HPDE6-E6E7 (cell line): Measurements from ENCODE around the gene MINAR2.

Source experiments
- DNase-seq: peaks from one replicate; pipeline ENCODE4 v3.0.0; 2011; ENCODE audit warnings: missing footprints; ENCODE audit errors: extremely low spot score

The MINAR2 gene, protein sequence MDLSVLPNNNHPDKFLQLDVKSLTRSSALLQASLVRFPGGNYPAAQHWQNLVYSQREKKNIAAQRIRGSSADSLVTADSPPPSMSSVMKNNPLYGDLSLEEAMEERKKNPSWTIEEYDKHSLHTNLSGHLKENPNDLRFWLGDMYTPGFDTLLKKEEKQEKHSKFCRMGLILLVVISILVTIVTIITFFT

DNA sequence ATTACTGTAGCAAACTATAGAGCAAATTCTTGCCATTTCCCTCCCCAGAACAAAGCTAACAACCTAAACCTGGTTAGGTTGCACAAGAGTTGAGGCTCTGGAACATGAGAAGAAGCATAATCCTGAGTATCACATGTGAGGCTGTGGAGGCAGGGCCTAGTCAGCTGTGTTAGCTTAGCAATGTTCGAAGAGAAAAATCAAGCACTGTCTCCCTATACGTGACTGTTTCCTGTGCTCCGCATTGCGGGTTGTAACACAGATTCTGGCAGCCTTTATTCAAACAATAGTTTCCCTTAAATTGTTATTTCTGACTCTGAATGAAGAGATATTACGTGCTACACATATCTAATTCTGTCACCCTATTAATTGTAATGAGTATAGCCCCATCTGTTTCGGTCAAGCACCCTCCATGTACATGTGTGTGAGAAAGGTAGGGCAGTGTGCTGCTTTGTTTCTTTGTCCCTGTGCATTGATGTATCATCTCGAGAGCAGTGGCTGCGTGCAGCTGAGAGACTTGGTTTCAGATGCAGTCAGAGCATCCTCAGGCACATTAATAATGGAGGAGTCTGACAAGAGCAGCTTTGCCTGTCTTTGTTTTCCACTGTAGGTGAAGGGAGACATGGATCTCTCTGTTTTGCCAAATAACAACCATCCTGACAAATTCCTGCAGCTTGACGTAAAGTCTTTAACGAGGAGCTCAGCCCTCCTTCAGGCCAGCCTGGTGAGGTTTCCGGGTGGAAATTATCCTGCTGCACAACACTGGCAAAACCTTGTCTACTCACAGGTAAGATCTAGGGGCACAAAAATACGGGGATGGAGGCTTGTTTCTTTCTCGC, at the start of gene MINAR2:
Gene MINAR2, plus strand, starts transcription at position 523 of the 836 bp plus-strand sequence. Its CDS starts 97 bp downstream, at position 620.
- DNase-seq, result no peak

DNA sequence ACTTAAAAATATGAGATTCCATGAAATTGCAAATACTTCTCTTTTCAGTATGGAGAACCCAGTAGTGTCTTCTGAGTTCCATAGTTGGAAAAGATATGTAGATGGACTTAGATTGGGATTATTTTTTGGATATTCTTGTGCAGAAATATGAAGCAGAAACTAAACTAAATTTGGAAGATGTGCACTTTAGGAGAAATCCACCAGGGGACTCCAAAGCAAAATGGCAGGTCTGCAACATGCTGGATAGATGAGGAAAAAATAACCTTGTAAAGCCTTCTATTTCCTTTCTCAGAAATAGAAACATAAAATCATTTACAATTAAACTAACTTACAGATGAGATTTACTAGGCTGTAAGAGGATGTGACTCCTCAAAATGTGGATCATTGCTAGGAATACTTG, 49.2 kb upstream of the MINAR2 start:
- DNase-seq, result no peak

DNA sequence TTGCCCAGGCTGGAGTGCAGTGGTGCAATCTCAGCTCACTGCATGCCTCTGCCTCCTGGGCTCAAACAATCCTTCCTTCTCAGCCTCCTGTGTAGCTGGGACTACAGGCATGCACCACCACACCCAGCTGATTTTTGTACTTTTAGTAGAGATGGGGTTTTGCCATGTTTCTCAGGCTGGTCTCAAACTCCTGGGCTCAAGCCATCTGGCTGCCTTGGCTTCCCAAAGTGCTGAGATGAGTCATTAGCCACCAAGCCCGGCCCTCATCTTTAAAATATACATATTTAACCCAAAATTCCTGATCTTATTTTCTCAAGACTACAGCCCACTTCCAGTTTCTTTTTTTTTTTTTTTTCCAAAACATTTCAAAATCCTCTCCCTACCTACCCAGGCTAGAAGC, 31.7 kb upstream of the MINAR2 start:
- no peak for DNase-seq

DNA sequence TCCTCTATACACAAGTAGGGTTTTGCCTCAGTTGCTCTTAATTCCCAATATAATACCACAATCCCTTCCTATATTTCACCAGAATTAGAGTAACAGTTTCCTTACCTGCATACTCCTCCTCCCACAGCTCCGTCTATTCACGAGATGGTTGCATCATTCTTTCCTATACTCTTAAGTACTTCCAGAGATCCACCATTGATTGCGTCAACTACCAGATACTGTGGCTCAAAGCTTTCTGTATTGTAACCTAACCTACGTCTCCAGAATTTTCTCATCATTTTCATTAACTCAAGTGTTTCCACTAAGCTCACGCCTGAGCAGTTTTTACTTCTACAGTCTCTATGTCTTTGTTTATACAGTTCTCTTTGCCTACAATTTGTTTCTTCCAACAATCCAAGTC, 31.2 kb upstream of the MINAR2 start:
- DNase-seq, result no peak

DNA sequence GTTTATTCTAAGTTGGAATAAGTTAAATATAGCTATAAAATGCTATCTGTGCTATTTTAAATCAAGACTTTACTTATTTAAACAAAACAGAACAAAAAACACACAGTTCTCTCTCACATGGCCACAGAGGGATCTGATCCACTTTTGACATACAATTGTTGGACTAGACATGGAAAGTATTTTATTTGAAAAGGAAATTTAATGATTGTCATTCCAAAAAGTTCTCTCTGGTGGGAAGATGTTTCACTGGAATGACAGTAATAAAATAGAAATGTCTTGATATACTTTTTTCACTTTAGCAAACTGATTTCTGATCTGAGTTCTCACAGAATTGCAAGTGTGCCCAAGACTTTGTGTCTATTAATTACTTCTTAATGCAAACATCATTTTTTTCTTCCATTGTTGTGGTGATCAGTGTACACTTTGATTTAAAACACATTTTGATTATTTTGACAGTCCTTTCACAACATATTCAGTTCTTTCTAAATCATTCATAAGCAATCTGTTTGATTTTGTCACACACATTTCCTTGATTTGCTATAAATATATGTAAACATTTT, 30.1 kb upstream of the MINAR2 start:
- DNase-seq, result no peak

DNA sequence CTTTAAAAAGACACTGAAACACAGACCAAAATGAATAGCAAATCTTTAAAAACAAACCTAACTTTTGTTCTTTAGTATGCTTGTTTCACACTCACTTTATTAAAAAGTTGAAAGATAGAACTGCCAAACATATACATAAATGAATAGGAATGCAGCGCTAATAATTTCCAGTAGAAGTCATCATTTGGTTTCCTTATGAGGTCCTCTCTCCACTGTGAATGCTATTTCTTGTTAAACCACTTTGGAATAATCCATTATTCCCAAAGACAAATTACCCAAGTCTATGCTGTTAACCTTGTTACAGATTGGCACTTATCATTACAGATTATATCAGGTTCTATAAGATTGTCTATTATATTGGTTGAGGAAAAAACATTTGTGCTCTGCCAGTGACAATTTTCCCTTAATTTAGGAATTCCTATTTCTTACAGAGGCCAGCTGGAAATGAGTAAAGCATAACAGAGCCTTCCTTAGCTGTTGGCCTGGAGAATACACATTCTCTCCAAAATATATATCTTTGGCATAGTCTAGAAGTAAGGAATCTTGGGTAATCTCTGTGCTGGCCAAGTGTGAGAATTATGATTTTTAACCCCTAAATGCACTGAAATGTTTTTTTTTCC, 29.3 kb upstream of the MINAR2 start:
- no peak for DNase-seq

DNA sequence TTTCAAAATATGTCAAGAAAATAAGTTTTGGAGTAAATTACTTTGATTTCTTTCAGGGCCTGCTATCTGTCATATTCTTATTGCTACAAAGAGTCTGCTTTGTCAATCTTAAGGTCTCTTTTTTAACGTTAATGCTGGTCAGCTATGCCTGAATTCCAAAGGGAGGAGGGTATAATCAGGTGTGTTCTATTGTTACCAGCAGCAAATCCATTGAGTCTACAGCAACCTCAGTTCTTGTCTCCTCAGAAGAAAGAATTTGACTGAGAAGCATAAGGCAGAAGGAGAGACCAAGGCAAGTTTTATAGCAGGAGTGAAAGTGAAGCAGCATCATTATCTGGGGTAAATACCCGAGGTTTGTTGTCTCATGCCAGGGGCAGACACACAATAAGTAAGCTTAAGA, 23.7 kb upstream of the MINAR2 start:
- DNase-seq, result no peak

DNA sequence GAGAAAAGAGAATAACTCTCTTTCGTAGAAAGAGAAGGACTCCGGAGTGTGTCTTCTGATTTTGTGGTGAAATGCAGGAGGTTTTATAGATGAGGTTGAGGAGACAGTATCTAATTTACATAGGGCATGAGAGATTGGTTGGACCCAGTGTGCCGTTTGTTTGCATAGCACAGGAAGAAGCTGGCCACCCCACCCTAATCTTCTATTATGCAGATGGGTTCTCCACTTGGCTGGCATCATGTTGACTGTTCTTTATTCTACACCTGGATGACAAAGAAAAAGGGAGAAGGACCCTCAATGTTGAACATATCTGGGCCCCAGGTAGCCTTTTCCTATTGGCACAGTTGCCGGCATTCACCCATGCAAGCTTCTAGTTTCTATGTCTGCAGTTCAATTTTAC, 23.2 kb upstream of the MINAR2 start:
- no peak for DNase-seq

DNA sequence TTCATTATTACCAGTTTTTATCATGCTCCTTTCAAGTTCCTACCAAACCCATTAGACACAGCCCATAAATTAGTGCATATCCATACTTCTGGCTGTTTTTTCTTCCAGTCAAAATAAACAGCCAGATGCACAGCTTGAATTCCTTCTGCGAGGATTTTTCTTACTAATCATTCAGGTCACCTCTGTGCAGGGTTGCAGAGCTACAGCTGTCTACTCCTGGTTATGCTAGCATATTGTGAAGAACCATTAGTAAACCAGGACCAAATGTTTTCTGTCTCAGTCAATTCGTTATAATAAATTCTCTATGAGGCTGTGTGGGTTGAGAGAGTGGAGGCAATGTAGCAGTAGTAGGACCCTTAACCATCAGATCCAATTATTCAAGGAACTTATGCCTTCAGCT, 8.1 kb upstream of the MINAR2 start:
- no peak for DNase-seq

DNA sequence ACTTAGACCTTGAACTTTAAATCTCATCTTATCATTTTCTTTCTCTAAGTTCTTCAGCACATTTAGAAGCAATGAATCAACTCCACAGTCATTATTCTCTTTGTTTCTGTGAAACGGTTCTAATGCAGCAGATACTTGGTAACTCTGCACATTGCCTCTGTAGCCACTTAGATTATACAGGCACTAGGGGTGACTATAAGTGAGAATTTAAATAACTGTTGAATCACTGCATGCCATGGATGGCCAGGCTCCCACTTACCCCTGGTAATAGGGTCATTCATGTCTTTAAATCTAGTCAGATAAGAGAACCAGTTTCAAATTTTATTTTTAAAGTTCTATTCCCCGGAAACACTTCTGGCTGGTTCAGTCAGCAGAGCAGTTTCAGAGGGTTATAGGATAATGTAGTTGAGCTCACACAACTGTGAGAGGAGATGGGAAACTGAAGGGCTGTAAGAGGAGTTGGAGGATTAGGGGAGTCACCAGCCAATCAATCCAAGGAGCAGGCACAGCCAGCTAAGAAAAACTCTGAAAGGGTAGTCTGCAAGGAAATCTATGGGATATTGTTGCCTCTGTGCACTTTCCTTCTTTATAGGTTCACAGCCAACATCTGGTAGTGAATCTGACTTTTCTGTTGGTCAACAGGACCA, 4.2 kb upstream of the MINAR2 start:
- DNase-seq, result no peak

DNA sequence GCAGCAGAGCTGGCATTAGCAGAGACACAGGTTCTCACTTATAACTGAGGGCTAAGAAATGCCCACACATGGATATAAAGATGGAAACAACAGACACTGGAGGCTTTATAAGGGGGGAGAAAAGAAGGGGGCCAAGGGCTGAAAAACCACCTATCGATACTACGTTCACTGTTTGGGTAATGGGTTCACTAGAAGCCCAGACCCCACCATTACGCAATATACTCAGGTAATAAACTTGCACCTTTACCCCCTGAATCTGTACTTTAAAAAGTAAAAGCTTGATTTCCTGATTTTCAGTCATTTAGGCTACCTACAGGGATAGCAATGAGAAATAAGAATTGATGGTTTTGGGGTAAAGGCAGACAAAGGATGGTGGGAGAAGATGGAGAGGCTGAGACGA, 1.9 kb upstream of the MINAR2 start:
- no peak for DNase-seq

DNA sequence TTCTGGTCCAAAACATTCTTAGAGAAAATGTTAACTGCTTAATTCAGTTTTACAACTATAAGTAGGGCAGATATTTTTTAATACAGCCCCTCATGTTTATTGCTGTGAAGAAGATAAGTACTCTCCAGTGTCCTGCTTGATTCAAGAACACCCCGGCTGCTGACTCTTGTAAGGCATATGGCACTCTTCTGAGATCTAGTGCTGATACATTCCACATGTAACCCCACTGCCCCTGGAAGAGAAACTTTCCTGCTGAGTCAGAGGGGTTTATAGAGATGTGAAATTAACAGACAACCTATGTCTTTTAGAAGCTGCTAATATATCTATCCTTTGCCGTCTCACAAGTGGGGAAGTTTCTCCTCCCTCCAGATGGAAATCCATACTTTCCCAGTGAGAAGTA, 1.0 kb upstream of the MINAR2 start:
- no peak for DNase-seq

DNA sequence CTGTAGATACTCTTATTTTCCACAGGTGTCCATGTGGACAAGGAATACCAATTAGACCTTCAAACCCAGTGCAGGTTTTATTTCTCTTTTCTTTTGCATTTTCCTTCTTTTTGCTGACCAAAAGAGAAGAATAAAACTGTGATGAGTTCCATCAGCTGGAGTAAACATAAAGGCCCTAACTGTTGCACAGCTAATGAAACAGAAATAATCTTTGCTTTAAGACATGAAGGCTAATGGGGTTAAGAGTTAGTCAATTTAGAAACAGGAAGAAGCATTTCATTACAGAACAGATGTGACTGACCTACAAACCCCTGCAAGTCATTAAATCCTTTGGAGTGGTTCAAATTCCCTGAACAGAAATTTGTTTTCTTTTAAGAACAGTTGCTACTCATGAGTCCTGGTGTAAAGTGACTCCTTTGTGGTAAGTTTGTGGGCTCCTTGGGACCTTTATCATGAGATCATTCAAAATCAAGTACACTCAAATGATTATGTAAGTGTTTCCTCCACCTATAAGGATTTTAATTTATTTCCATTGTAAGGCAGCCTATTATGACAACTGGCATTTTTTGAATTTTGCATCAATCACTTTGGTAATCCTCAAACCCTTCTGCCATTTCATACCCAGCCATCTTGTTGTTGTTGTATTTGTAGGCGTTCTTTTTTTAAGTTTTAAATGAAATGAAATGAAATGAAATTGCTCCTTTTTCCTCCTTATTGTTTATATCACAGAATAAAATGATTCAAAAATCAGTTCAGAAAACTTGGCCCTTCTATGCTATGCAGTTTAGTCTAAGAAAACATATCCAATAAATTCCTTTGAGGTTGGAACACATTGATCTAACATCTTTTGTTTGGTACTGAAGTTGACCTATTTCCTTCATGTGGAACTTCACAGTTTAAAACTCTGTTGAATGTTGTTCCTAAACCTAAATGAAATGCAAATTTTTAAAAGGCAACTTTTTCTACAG, 1.3 kb downstream of the MINAR2 start:
- DNase-seq, result no peak

DNA sequence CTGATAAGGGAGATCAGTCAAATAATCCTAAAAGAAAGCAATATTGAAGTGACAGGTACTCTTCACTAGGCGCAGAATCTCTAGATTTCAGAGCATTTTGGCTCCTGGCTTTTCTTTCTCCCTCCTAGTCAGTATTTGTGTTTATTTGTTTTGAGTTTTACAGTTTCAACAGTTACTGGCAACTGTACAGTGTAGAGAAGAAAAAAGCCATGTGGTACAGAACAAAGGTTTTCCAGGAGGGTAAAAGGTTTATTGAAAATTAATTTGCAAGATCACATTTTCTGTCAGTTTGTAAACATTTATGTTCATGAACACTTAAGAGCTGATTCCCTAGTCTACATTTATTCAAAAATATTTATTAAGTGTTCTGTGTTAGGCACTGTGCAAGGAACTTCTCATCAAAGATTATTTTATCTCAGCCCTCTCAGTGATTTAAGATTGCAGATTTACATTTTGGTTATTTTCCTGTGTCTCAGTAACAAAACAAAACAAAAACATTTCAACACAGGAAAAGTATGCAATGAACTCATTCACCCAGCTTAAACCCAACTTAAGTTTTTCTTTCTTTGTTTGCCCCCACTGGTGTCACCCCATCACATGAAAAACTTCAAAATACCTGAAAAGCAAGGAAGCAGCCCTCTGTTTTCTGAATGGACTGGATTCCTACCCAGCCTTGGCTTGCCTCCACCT, 12.9 kb downstream of the MINAR2 start:
- no peak for DNase-seq

DNA sequence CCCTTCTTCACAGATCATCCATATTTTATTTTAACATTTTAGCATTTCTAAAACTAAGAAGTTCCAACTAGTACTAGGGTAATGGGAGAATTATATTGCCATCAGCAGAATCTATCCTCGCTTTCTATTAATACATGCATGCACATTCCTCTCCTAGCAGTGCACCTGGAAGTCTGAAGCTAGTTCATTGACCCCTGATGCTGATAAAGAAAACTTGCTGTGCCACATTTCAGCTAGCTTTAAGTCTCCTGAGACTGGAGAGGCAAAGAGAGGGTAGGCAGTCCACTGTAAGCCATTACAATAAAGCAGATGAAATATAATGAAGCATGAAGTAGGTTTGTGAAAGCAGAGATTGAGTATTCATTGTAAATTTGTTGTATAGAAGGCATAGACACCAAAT, 15.8 kb downstream of the MINAR2 start:
- DNase-seq, result no peak

DNA sequence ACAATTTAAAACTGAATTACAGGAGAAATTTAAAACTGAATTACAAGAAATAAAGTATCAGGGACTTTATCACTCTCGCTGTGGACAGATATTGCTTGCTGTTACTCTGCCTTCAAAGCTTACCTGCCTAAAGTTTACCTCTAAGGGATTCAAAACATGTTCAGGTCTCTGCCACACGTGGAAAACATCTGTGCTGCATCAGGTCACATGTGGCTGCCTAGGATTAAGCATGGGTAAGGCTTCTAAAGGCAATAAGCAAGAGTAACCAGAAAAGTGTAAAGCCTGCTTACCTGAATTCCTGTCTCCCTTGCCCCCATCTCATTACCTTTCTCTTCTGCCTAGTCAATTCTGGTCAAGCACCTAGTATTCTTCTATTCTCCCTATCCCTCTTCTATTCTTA, 18.9 kb downstream of the MINAR2 start:
- no peak for DNase-seq

DNA sequence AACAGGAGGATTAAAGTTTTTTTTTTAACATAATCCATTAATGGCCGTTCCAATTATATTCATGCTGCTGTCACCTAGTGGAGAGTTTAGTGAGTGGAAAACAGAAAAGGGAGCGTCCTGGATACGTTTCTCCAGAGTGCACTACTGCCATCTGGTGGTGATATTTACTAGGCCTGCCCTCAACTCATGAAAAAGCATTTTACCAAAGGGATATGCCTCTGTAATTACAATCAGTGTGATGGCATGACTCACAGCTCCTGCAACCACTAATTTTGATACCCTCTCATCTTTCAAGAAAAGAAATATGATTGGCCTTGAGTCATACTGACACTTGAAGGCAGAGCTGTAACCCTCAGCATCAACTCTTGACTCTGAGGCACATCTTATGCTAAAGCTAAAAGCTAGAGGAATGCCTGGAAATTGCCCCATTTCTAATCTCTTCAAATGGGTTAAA, 20.1 kb downstream of the MINAR2 start:
- peak; percentile 62 for DNase-seq

DNA sequence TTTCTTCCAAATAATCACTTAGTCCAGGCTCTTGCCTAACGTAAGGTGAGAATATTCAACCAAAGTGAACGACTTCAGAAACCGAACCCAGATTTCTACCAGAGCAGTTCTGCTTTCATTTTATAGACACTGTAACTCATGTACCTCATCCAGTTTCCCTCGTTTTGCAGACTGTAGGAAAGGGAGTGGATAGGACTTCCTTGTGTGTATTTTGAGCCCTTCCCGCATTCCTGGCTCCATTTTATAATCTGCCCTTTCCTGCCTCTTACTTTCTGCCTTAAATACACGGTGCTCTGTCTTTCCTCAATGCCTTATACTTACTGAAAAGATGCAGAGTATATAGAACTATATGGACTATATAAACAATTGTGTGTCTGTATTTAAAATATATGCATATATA, 20.8 kb downstream of the MINAR2 start:
- no peak for DNase-seq

DNA sequence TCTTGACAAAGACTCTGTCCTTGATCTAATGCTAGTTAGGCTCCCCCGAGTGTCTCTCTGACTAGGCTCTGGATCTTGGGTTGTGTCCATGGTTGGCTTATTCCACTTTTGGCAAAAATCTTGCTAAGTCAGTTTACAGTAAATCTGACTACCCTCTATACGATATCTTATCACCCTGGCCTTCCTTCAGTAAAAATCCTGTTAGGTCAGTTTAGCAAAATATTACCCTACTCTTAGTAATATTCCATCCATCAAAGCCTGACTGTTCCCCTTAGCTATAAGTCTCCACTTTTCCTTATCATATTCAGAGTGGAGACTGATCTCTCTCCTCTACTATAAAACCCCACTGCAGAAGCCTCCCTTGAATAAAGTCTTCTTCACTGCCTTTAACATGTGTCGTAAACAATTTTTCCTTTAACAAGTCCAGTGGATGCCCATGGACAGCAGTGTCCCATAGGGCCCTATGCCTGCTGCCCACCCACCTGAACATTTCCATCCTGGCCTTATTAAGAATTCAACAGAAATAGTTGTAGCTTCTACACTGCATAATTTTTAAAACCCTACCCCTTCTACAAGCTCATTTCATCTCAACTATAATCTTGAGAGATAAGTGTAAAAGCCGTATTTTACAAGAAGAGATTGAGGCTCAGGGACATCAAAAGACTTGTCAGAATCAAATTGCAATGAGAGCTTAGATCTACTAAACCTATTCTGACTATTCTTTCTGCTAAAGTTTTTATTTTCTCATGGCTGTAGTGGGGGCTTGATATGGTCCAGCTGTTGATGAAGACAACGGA, 22.3 kb downstream of the MINAR2 start:
- DNase-seq, result no peak
